H9 (cell line): ENCODE results near the gene SLCO6A1. TPM values are rescaled to one million over a fixed set of nuclear protein-coding genes. Genes with fewer than 3 reads are reported as not detected.

Experiments
- DNase-seq: peaks from one replicate; pipeline ENCODE4 v3.0.0-alpha.2; 2017
- H2AFZ ChIP-seq: one replicate; pipeline ENCODE4 v1.6.1; 2013; ENCODE audit warnings: mild to moderate bottlenecking, low read length, control low read depth, moderate library complexity
- H2AK5ac ChIP-seq: 2 replicates; pipeline ENCODE4 v1.6.1; 2013; ENCODE audit warnings: low read length, control low read depth, mixed read lengths; ENCODE audit not compliant: insufficient read length
- H2BK120ac ChIP-seq: one replicate; pipeline ENCODE4 v1.6.1; 2013; ENCODE audit warnings: low read depth, mild to moderate bottlenecking, low read length, control low read depth, inconsistent platforms; ENCODE audit not compliant: poor library complexity, severe bottlenecking
- H2BK12ac ChIP-seq: 2 replicates; pipeline ENCODE4 v1.6.1; 2013; ENCODE audit warnings: low read length, control low read depth, mixed read lengths, low read depth; ENCODE audit not compliant: insufficient read length
- H2BK15ac ChIP-seq: 2 replicates; pipeline ENCODE4 v1.6.1; 2013; ENCODE audit warnings: low read depth, low read length, control low read depth
- H2BK20ac ChIP-seq: one replicate; pipeline ENCODE4 v1.6.1; 2013; ENCODE audit warnings: low read depth, mild to moderate bottlenecking, low read length, control low read depth, inconsistent platforms; ENCODE audit not compliant: poor library complexity, severe bottlenecking
- H2BK5ac ChIP-seq: 2 replicates; pipeline ENCODE4 v1.6.1; 2013; ENCODE audit warnings: low read length, control low read depth, mixed read lengths; ENCODE audit not compliant: insufficient read length
- H3K14ac ChIP-seq: 2 replicates; pipeline ENCODE4 v1.6.1; 2013; ENCODE audit warnings: low read length, control low read depth; ENCODE audit not compliant: insufficient read depth
- H3K18ac ChIP-seq: 2 replicates; pipeline ENCODE4 v1.6.1; 2013; ENCODE audit warnings: low read depth, mild to moderate bottlenecking, mixed read lengths, low read length, control low read depth; ENCODE audit not compliant: insufficient read length
- H3K23ac ChIP-seq: 2 replicates; pipeline ENCODE4 v1.6.1; 2013; ENCODE audit warnings: low read length, control low read depth, mixed read lengths, low read depth; ENCODE audit not compliant: insufficient read length
- H3K23me2 ChIP-seq: 2 replicates; pipeline ENCODE4 v1.6.1; 2013; ENCODE audit warnings: low read depth, mild to moderate bottlenecking, mixed read lengths, low read length, control low read depth; ENCODE audit not compliant: insufficient read length, poor library complexity, severe bottlenecking
- H3K27ac ChIP-seq: 2 replicates; pipeline ENCODE4 v1.5.1; 2013; ENCODE audit warnings: low read length, control low read depth, mixed read lengths, low read depth; ENCODE audit not compliant: insufficient read length
- H3K27me3 ChIP-seq: 2 replicates; pipeline ENCODE4 v1.6.1; 2013; ENCODE audit warnings: low read length, control low read depth, inconsistent platforms; ENCODE audit not compliant: insufficient read depth
- H3K4ac ChIP-seq: 2 replicates; pipeline ENCODE4 v1.6.1; 2013; ENCODE audit warnings: low read depth, mild to moderate bottlenecking, control low read depth, inconsistent platforms, low read length, moderate library complexity
- H3K4me1 ChIP-seq: 2 replicates; pipeline ENCODE4 v1.6.1; 2013; ENCODE audit warnings: low read length, control low read depth, inconsistent platforms; ENCODE audit not compliant: insufficient read depth
- H3K4me2 ChIP-seq: 2 replicates; pipeline ENCODE4 v1.6.1; 2013; ENCODE audit warnings: low read length, control low read depth, mixed read lengths; ENCODE audit not compliant: insufficient read length, insufficient read depth
- H3K56ac ChIP-seq: 2 replicates; pipeline ENCODE4 v1.6.1; 2013; ENCODE audit warnings: low read depth, mild to moderate bottlenecking, mixed read lengths, low read length, control low read depth; ENCODE audit not compliant: insufficient read length
- H3K79me1 ChIP-seq: 2 replicates; pipeline ENCODE4 v1.6.1; 2013; ENCODE audit warnings: low read depth, mild to moderate bottlenecking, moderate library complexity, low read length, control low read depth, inconsistent platforms; ENCODE audit not compliant: insufficient read depth, poor library complexity, severe bottlenecking
- H3K79me2 ChIP-seq: 2 replicates; pipeline ENCODE4 v1.6.1; 2013; ENCODE audit warnings: low read length, control low read depth, inconsistent platforms; ENCODE audit not compliant: insufficient read depth
- H3K9ac ChIP-seq: 2 replicates; pipeline ENCODE4 v1.6.1; 2013; ENCODE audit warnings: low read length, control low read depth, mixed read lengths; ENCODE audit not compliant: insufficient read length; ENCODE audit errors: extremely low read depth
- H3K9me3 ChIP-seq: one replicate; pipeline ENCODE4 v1.6.1; 2013; ENCODE audit warnings: low read depth, low read length, inconsistent platforms; ENCODE audit not compliant: control insufficient read depth
- H3T11ph ChIP-seq: one replicate; pipeline ENCODE4 v1.6.1; 2013; ENCODE audit warnings: mild to moderate bottlenecking, low read length, control low read depth, inconsistent platforms
- H4K20me1 ChIP-seq: one replicate; pipeline ENCODE4 v1.6.1; 2013; ENCODE audit not compliant: control insufficient read depth, insufficient read length, insufficient read depth
- H4K5ac ChIP-seq: 2 replicates; pipeline ENCODE4 v1.6.1; 2013; ENCODE audit warnings: low read depth, mild to moderate bottlenecking, mixed read lengths, low read length, control low read depth; ENCODE audit not compliant: insufficient read length
- H4K8ac ChIP-seq: replicated peaks from 2 replicates; pipeline ENCODE4 v1.6.1; 2013; ENCODE audit warnings: low read length, control low read depth, mixed read lengths, low read depth; ENCODE audit not compliant: insufficient read length
- H4K91ac ChIP-seq: 2 replicates; pipeline ENCODE4 v1.6.1; 2013; ENCODE audit warnings: low read depth, mild to moderate bottlenecking, moderate library complexity, mixed read lengths, low read length, control low read depth; ENCODE audit not compliant: insufficient read length
- H3K27ac Mint-ChIP-seq, 3 experiments: 2 replicates in 2 of 3; 3 replicates in 1 of 3; pipeline ENCODE4 v1.8.0; 2020 to 2021; ENCODE audit warnings: mixed read lengths in 3 of 3, mild to moderate bottlenecking in 1 of 3, moderate library complexity in 1 of 3
- H3K27me3 Mint-ChIP-seq: 2 replicates; pipeline ENCODE4 v1.8.0; 2021; ENCODE audit warnings: low read depth, mild to moderate bottlenecking, moderate library complexity, mixed read lengths
- H3K36me3 Mint-ChIP-seq, 3 experiments: 2 replicates in 2 of 3; 3 replicates in 1 of 3; pipeline ENCODE4 v1.8.0; 2020 to 2021; ENCODE audit warnings: low read depth in 3 of 3, mixed read lengths in 3 of 3; ENCODE audit not compliant: insufficient read depth in 1 of 3
- H3K4me1 Mint-ChIP-seq, 2 experiments: 2 replicates each; pipeline ENCODE4 v1.8.0; 2020; ENCODE audit warnings: mixed read lengths in 2 of 2
- H3K4me3 Mint-ChIP-seq, 2 experiments: 2 replicates in 1 of 2; 3 replicates in 1 of 2; pipeline ENCODE4 v1.8.0; 2020 to 2021; ENCODE audit warnings: mild to moderate bottlenecking in 2 of 2, mixed read lengths in 2 of 2, moderate library complexity in 1 of 2
- H3K9me3 Mint-ChIP-seq, 2 experiments: 2 replicates in 1 of 2; 3 replicates in 1 of 2; pipeline ENCODE4 v1.8.0; 2020; ENCODE audit warnings: mild to moderate bottlenecking in 2 of 2, mixed read lengths in 2 of 2, moderate library complexity in 1 of 2
- CTCF ChIP-seq: fragments of 200-600 bp; sonication (generic); conservative IDR thresholded peaks from 3 replicates; pipeline ENCODE4 v1.8.0; 2021; ENCODE audit warnings: antibody characterized with exemption, mild to moderate bottlenecking
- WGBS: extraction: QIAGEN DNeasy Blood & Tissue Kit; methylation state at CpG from one replicate; pipeline ENCODE4 v1.1.7; 2013; ENCODE audit warnings: missing lambda C conversion rate, low lambda C conversion rate, mixed read lengths; ENCODE audit not compliant: insufficient read length; ENCODE audit errors: extremely low coverage; 5-methylcytosine and 5-hydroxymethylcytosine counted together
- total RNA-seq: library from RNA; stranded (reverse); gene quantifications from 2 replicates; pipeline ENCODE4 v1.2.1, GENCODE V29; 2021

The SLCO6A1 gene
- total RNA-seq, 1 experiment from 2014 or later = 0.46 TPM

- H2AFZ ChIP-seq = no peak overlapping the region
- no peak overlapping the region for H4K8ac ChIP-seq
- Mint-ChIP-seq H3K27ac (no peak overlapping the region), H3K4me3 (no peak overlapping the region), H3K4me1 (peaks cover 0 to 2% of the 10 kb centered on the region in 2 experiments; a peak in 1 of 4 replicates), H3K27me3 (no peaks in the 10 kb centered on the region), H3K36me3 (no peaks in the 10 kb centered on the region; a peak in 1 of 7 replicates), H3K9me3 (no peaks in the 10 kb centered on the region)
- H2BK5ac ChIP-seq = no peak overlapping the region
- H3K79me2 ChIP-seq = no peaks in the 10 kb centered on the region
- no peak overlapping the region for H4K5ac ChIP-seq
- H3K9ac ChIP-seq = no peak overlapping the region
- no peak for DNase-seq
- no peak overlapping the region for H2BK12ac ChIP-seq
- H3K23me2 ChIP-seq = no peaks in the 10 kb centered on the region
- no peaks in the 10 kb centered on the region for H3K79me1 ChIP-seq
- H3K56ac ChIP-seq = no peak overlapping the region
- H3K4ac ChIP-seq = no peak overlapping the region
- H3K27me3 ChIP-seq = no peaks in the 10 kb centered on the region
- H3K18ac ChIP-seq = no peak overlapping the region
- WGBS = no CpG with 5 or more reads among the region's 4 CpGs
- H2BK15ac ChIP-seq = no peak overlapping the region
- no peaks in the 10 kb centered on the region for H3K4me1 ChIP-seq
- no peak overlapping the region for H3K4me2 ChIP-seq
- no peak overlapping the region for H3K23ac ChIP-seq
- TF ChIP-seq CTCF = no peak
- no peak overlapping the region for H3K27ac ChIP-seq
- H4K91ac ChIP-seq = no peak overlapping the region
- no peaks in the 10 kb centered on the region for H4K20me1 ChIP-seq
- no peak overlapping the region for H3K14ac ChIP-seq
- no peaks in the 10 kb centered on the region for H3K9me3 ChIP-seq
- no peak overlapping the region for H2BK120ac ChIP-seq
- H2BK20ac ChIP-seq = no peak overlapping the region
- H3T11ph ChIP-seq = no peak overlapping the region
- no peak overlapping the region for H2AK5ac ChIP-seq
Observed at GRCh38 chr5:102532123-102532522, 33.3 kb upstream of the SLCO6A1 start.
